CD4-positive, alpha-beta T cell treated with Interleukin-10 for 1 hour (primary cell): ENCODE measurements around the gene DENND1C.
"Not testable (repeated sequence)": the region's sequence is repeated elsewhere in the genome, so short reads cannot be mapped to it uniquely, and the experiment has no call there.

ENCODE experiments used
- DNase-seq: peaks from one replicate; pipeline ENCODE4 v3.0.0-alpha.2; 2020

The DENND1C gene

GRCh38 chr19:6452223-6452614 lies 29.4 kb downstream of the DENND1C start:
- no peak for DNase-seq

- DNase-seq = no peak
Observed at GRCh38 chr19:6451583-6452222, 29.9 kb downstream of the DENND1C start.

- no peak for DNase-seq
Observed at GRCh38 chr19:6450166-6450565, 31.4 kb downstream of the DENND1C start.

GRCh38 chr19:6448045-6448444 lies 33.5 kb downstream of the DENND1C start:
- no peak for DNase-seq

- DNase-seq = no peak
Observed at GRCh38 chr19:6446452-6446851, 35.1 kb downstream of the DENND1C start.

- no peak for DNase-seq
Observed at GRCh38 chr19:6443986-6444385, 37.6 kb downstream of the DENND1C start.

- DNase-seq = no peak
Observed at GRCh38 chr19:6442087-6442688, 39.4 kb downstream of the DENND1C start.

- DNase-seq = no peak
Observed at GRCh38 chr19:6440905-6441304, 40.7 kb downstream of the DENND1C start.

- no peak for DNase-seq
Observed at GRCh38 chr19:6439743-6440142, 41.8 kb downstream of the DENND1C start.

GRCh38 chr19:6433663-6434062 lies 47.9 kb downstream of the DENND1C start, which contains the start of gene SLC25A41:
SLC25A41 (minus strand) TSS chr19:6433763; CDS start chr19:6433693, 70 bp downstream.
- DNase-seq = no peak

- no peak for DNase-seq
Observed at GRCh38 chr19:6433165-6433564, 48.4 kb downstream of the DENND1C start.

- DNase-seq = no peak
Observed at GRCh38 chr19:6431891-6432290, 49.7 kb downstream of the DENND1C start.

GRCh38 chr19:6429419-6430221 lies 52.0 kb downstream of the DENND1C start:
- DNase-seq = no peak

GRCh38 chr19:6428692-6429418 lies 52.7 kb downstream of the DENND1C start:
- DNase-seq = not testable (repeated sequence)

- DNase-seq = no peak
Observed at GRCh38 chr19:6427131-6427530, 54.5 kb downstream of the DENND1C start.

- peak; percentile 5 for DNase-seq
Observed at GRCh38 chr19:6425732-6426620, 55.6 kb downstream of the DENND1C start.

GRCh38 chr19:6424939-6425731 lies 56.5 kb downstream of the DENND1C start:
- DNase-seq = peak; percentile 100

GRCh38 chr19:6424195-6424938 lies 57.2 kb downstream of the DENND1C start, which contains the start of gene KHSRP:
KHSRP (minus strand) TSS chr19:6424811; CDS start chr19:6424701, 110 bp downstream.
- DNase-seq = peak; percentile 32

GRCh38 chr19:6423499-6424194 lies 57.9 kb downstream of the DENND1C start:
- peak; percentile 27 for DNase-seq
